SK-N-SH (cell line): ENCODE results near the gene SLC15A1.

Source experiments
- CTCF ChIP-seq: fragments of 200-600 bp; sonication (generic); IDR thresholded peaks from 2 replicates; pipeline ENCODE4 v1.6.1; 2017; ENCODE audit warnings: antibody characterized with exemption, mild to moderate bottlenecking, moderate library complexity
- EZH2phosphoT487 ChIP-seq: fragments of 200-600 bp; sonication (generic); IDR thresholded peaks from 2 replicates; pipeline ENCODE4 v1.6.1; 2017; ENCODE audit warnings: low read depth, mixed run types, mild to moderate bottlenecking, antibody characterized with exemption, moderate library complexity, borderline replicate concordance
- MXI1 ChIP-seq: IDR thresholded peaks from 2 replicates; pipeline ENCODE4 v1.6.1; 2012; ENCODE audit warnings: mild to moderate bottlenecking, low read depth, low read length, improper control_type of control experiment
- RAD21 ChIP-seq: IDR thresholded peaks from 2 replicates; pipeline ENCODE4 v1.6.1; 2012; ENCODE audit warnings: mild to moderate bottlenecking, low read length
- TAF1 ChIP-seq: IDR thresholded peaks from 2 replicates; pipeline ENCODE4 v1.6.1; 2012; ENCODE audit warnings: low read depth, mild to moderate bottlenecking, low read length, moderate library complexity, borderline replicate concordance
- YY1 ChIP-seq: IDR thresholded peaks from 2 replicates; pipeline ENCODE4 v1.4.0; 2012; ENCODE audit warnings: low read depth, mild to moderate bottlenecking

- TF ChIP-seq EZH2phosphoT487 (no peak), TAF1 (no peak), MXI1 (no peak), RAD21 (no peak), CTCF (no peak), YY1 (no peak)
These were observed 100.7 kb downstream of the SLC15A1 start for GRCh38 chr13:98651744-98652143.
